HG03196 (cell line): Measurements from ENCODE around the gene CDK13.
"Not testable (repeated sequence)": the region's sequence is repeated elsewhere in the genome, so short reads cannot be mapped to it uniquely, and the experiment has no call there.

Experiments
- ATAC-seq: cut with Tn5 transposase; IDR thresholded peaks from one replicate; pipeline ENCODE4 v1.9.1; 2021; ENCODE audit not compliant: unreplicated experiment

The CDK13 gene

GRCh38 chr7:40145596-40146130 is 195.6 kb downstream of the CDK13 start:
- ATAC-seq: not testable (repeated sequence)

GRCh38 chr7:40147371-40148246 is 197.6 kb downstream of the CDK13 start:
- ATAC-seq: no peak

GRCh38 chr7:40148247-40148580 is 198.2 kb downstream of the CDK13 start:
- ATAC-seq: not testable (repeated sequence)

- no peak for ATAC-seq
Measured at GRCh38 chr7:40148671-40149070, 198.6 kb downstream of the CDK13 start.
